Transverse colon (tissue), 4 donors: ENCODE data around the gene ZNF488. TPM values are rescaled to one million over a fixed set of nuclear protein-coding genes. Genes with fewer than 3 reads are reported as not detected.

Experiments
- DNase-seq: peaks from one replicate; pipeline ENCODE4 v3.0.0-alpha.2; 2019
- H3K27ac ChIP-seq, 4 donors: fragments of 200-600 bp; sonication (generic); 2 replicates each; pipeline ENCODE4 v1.5.1; 2016 to 2018; ENCODE audit warnings: inconsistent platforms in 4 of 4
- H3K27me3 ChIP-seq: fragments of 200-600 bp; sonication (generic); 2 replicates; pipeline ENCODE4 v1.5.1; 2017; ENCODE audit warnings: inconsistent platforms
- H3K36me3 ChIP-seq, 4 donors: fragments of 200-600 bp; sonication (generic); 2 replicates each; pipeline ENCODE4 v1.5.1; 2017 to 2019; ENCODE audit warnings: inconsistent platforms in 4 of 4
- H3K4me1 ChIP-seq, 4 donors: fragments of 200-600 bp; sonication (generic); 2 replicates each; pipeline ENCODE4 v1.5.1; 2017 to 2020; ENCODE audit warnings: inconsistent platforms in 4 of 4
- H3K4me3 ChIP-seq, 4 donors: fragments of 200-600 bp; sonication (generic); 1 replicate in 1 of 4; 2 replicates in 3 of 4; pipeline versions ENCODE4 v1.5.1 to v1.6.1; 2017 to 2019; ENCODE audit warnings: inconsistent platforms in 4 of 4
- H3K9me3 ChIP-seq, 2 donors: fragments of 200-600 bp; sonication (generic); 2 replicates each; pipeline ENCODE4 v1.5.1; 2017 to 2019; ENCODE audit warnings: inconsistent platforms in 2 of 2
- CTCF ChIP-seq, 5 experiments: fragments of 200-600 bp in 3 of 5; fragments of 450-650 bp in 2 of 5; sonication (generic) in 3 of 5; IDR thresholded peaks; 1 replicate in 2 of 5; 2 replicates in 3 of 5; pipeline ENCODE4 v1.5.1; 2016 to 2017; ENCODE audit warnings: antibody characterized with exemption in 5 of 5, inconsistent platforms in 3 of 5, mild to moderate bottlenecking in 2 of 5, moderate library complexity in 1 of 5
- EP300 ChIP-seq: sonication (generic); formaldehyde crosslinking; IDR thresholded peaks from one replicate; pipeline ENCODE4 v1.6.1; 2017; ENCODE audit warnings: antibody characterized with exemption, low read depth
- POLR2A ChIP-seq: fragments of 450-650 bp; IDR thresholded peaks from one replicate; pipeline ENCODE4 v1.6.1; 2016; ENCODE audit warnings: antibody characterized with exemption, mild to moderate bottlenecking, moderate library complexity
- POLR2AphosphoS5 ChIP-seq, 3 donors: sonication (generic); formaldehyde crosslinking; IDR thresholded peaks; one replicate each; pipeline ENCODE4 v1.6.1; 2016; ENCODE audit warnings: antibody characterized with exemption in 3 of 3
- WGBS, 2 donors: methylation state at CpG; one replicate each; pipeline ENCODE4 v1.1.5; 2018; ENCODE audit warnings: low coverage in 1 of 2; 5-methylcytosine and 5-hydroxymethylcytosine counted together
- in situ Hi-C, 4 donors: fragments of 200-750 bp; cut with MboI; loops; one replicate each; pipeline versions ENCODE4 v1.15.0 to v1.15.1; 2017; ENCODE audit warnings: low sequenced_read_pairs in 3 of 4, low pct_ligation_motif_present in 1 of 4, low pct_unique_long_range_greater_than_20kb in 1 of 4
- intact Hi-C: fragments of 100-400 bp; cut with DNase I; formaldehyde crosslinking; loops from one replicate; pipeline ENCODE4 v1.15.1; 2023; ENCODE audit warnings: low total_unique reads
- total RNA-seq, 4 donors: library from RNA; depleted of rRNA; stranded (reverse); fragments of >200 nt; gene quantifications; one replicate each; pipeline ENCODE4 v1.1.0, GENCODE V29; 2016

ZNF488 gene
- total RNA-seq, 4 donors from 2014 or later: 0.41 to 0.80 TPM; not detected in 2

- in situ Hi-C loops (no loop called here), intact Hi-C loops (no loop called here)
- Histone ChIP-seq H3K4me3 (no peak overlapping the region), H3K27ac (no peak overlapping the region), H3K4me1 (no peaks in the 10 kb centered on the region), H3K27me3 (no peaks in the 10 kb centered on the region), H3K36me3 (no peaks in the 10 kb centered on the region), H3K9me3 (no peaks in the 10 kb centered on the region)
- no peak for TF ChIP-seq POLR2A
- no peak for TF ChIP-seq CTCF (IDR thresholded peaks at IDR 0.05)
- no peak for TF ChIP-seq EP300
- no peak for TF ChIP-seq POLR2AphosphoS5 (IDR thresholded peaks at IDR 0.05)
- DNase-seq: no peak
- 83% methylated on average over 3 of the region's 3 CpGs; no CpG with 5 or more reads in 1 of the 2 donors for WGBS, 2 donors
These were observed 21.9 kb downstream of the ZNF488 start for GRCh38 chr10:47362199-47362598.

- peak; percentile 34 for DNase-seq
- Histone ChIP-seq H3K9me3 (no peaks in the 10 kb centered on the region), H3K4me1 (no peaks in the 10 kb centered on the region), H3K4me3 (no peak overlapping the region), H3K27ac (no peak overlapping the region), H3K36me3 (no peaks in the 10 kb centered on the region), H3K27me3 (no peaks in the 10 kb centered on the region)
- in situ Hi-C loops (no loop called here), intact Hi-C loops (no loop called here)
- TF ChIP-seq CTCF (IDR thresholded peaks at IDR 0.05) (peak; percentile 50 to 70 (median 51)), EP300 (no peak), POLR2AphosphoS5 (IDR thresholded peaks at IDR 0.05) (no peak), POLR2A (no peak)
- WGBS, 2 donors: 54% methylated on average over 9 of the region's 9 CpGs; no CpG with 5 or more reads in 1 of the 2 donors
These were observed 22.8 kb downstream of the ZNF488 start for GRCh38 chr10:47361293-47361692.

GRCh38 chr10:47360419-47361040 lies 23.6 kb downstream of the ZNF488 start:
- TF ChIP-seq POLR2AphosphoS5 (IDR thresholded peaks at IDR 0.05) (no peak), CTCF (IDR thresholded peaks at IDR 0.05) (no peak), EP300 (no peak), POLR2A (no peak)
- Histone ChIP-seq H3K36me3 (no peaks in the 10 kb centered on the region), H3K4me1 (no peaks in the 10 kb centered on the region), H3K4me3 (no peak overlapping the region), H3K27me3 (no peaks in the 10 kb centered on the region), H3K9me3 (no peaks in the 10 kb centered on the region), H3K27ac (no peak overlapping the region)
- no peak for DNase-seq
- in situ Hi-C loops (no loop called here), intact Hi-C loops (no loop called here)
- WGBS, 2 donors: 90% methylated on average over 14 of the region's 14 CpGs; no CpG with 5 or more reads in 1 of the 2 donors

- WGBS, 2 donors: 55% methylated on average over 4 of the region's 4 CpGs; no CpG with 5 or more reads in 1 of the 2 donors
These were observed 24.3 kb downstream of the ZNF488 start for GRCh38 chr10:47359626-47360418.

More at GRCh38 chr10:47359626-47360418, 24.3 kb downstream of the ZNF488 start:
- Histone ChIP-seq H3K4me3 (no peak overlapping the region), H3K36me3 (no peaks in the 10 kb centered on the region), H3K4me1 (no peaks in the 10 kb centered on the region), H3K27ac (no peak overlapping the region), H3K27me3 (no peaks in the 10 kb centered on the region), H3K9me3 (no peaks in the 10 kb centered on the region)
- DNase-seq: no peak
- intact Hi-C loops: no loop called here
- TF ChIP-seq POLR2AphosphoS5 (IDR thresholded peaks at IDR 0.05) (no peak), CTCF (IDR thresholded peaks at IDR 0.05) (no peak), EP300 (no peak), POLR2A (no peak)
- in situ Hi-C loops: no loop called here
